Lower lobe of right lung (tissue), 2 donors: ENCODE data around the gene DZIP1L. TPM values are rescaled to one million over a fixed set of nuclear protein-coding genes. Genes with fewer than 3 reads are reported as not detected.

ENCODE experiments used
- ATAC-seq, 2 donors: fragments of 200-7000 bp; cut with Tn5 transposase; one replicate each; pipeline ENCODE4 v1.9.1; 2020 to 2022; ENCODE audit warnings: mild to moderate bottlenecking in 2 of 2, moderate library complexity in 2 of 2
- DNase-seq: peaks from one replicate; pipeline ENCODE4 v3.0.0-alpha.2; 2020
- H3K27ac ChIP-seq: fragments of 200-600 bp; one replicate; pipeline ENCODE4 v1.8.0; 2022
- H3K27me3 ChIP-seq: fragments of 200-600 bp; one replicate; pipeline ENCODE4 v1.8.0; 2022; ENCODE audit warnings: low read depth
- H3K36me3 ChIP-seq: fragments of 200-600 bp; one replicate; pipeline ENCODE4 v1.8.0; 2022; ENCODE audit warnings: mild to moderate bottlenecking
- H3K4me1 ChIP-seq: fragments of 200-600 bp; one replicate; pipeline ENCODE4 v1.8.0; 2022
- H3K4me3 ChIP-seq: fragments of 200-600 bp; one replicate; pipeline ENCODE4 v1.8.0; 2022; ENCODE audit warnings: mild to moderate bottlenecking
- H3K9me3 ChIP-seq: fragments of 200-600 bp; one replicate; pipeline ENCODE4 v1.8.0; 2022
- CTCF ChIP-seq: fragments of 200-600 bp; IDR thresholded peaks from one replicate; pipeline ENCODE4 v1.8.0; 2022; ENCODE audit warnings: antibody characterized with exemption, mild to moderate bottlenecking
- intact Hi-C: fragments of 100-400 bp; cut with DNase I; formaldehyde crosslinking; loops from one replicate; pipeline ENCODE4 v1.11.0; 2022
- total RNA-seq: library from RNA; stranded (reverse); fragmentation: NEBNext Ultra II Directional; extraction: Animal tissue kit (Norgen Biotek cat#: 25700); gene quantifications from one replicate; pipeline ENCODE4 v1.2.1, GENCODE V29; 2021
- donor health status: DM: no; HTN: yes; CAD: no; lungs with severe emphysema.

DZIP1L gene
- total RNA-seq, 1 donor from 2014 or later, result 19.9 TPM

DNA sequence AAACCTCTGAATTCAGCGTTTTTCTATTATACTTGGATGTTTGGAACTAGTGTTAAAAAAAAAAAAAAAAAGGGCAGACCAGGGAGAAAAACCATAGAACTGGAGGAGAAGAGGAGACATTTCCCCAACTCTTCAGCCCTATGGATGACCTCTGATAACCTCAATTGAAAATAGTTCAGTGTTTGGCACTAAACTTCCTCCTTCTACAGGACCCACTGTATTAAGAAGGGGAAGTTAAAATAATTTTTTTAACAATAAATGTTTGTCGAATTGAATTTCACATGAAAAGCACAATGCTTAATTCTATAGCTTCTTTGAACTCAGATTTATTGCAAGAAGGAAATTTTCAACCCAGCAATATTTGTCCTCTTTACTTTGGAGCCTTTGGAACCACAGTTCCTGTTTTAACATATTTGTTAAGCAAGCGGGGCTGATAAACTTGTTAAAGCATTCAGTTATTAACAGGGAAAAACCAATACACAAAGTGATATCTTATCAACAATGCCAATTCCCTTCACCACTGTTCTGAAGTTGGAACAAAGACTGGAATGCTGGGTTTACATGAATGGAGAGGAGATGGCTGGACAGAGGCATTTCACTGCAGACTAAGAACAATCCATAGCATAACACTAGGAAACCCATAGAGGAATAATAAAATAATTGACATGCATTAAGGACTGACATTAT lies 19.9 kb upstream of the DZIP1L start:
- peaks cover 9% of the 10 kb centered on the region for H3K4me1 ChIP-seq
- intact Hi-C loops, result no loop called here
- ATAC-seq, result peak; percentile 56 to 64

DNA sequence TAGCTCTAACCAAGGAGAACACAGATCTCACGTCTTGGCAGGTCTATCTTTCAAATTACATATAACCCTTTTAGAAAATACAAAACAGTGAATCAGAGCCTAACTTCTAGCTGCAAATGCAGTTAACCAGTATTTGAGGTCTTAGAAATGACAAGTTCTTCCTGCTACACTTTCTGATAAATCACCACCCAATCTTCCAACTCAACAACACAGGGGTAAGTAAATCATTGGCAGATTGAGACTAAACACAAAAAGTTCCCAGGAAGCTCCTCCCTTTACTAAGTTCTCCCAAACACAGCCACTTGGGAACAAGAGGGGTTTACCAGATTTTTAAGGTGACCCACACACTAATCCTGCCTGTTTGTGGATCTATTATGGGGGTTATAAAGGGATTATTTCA lies 16.8 kb upstream of the DZIP1L start, which contains the start of gene A4GNT:
TSS of gene A4GNT (minus strand) at position 152 of the 400 bp plus-strand sequence. CDS start 1,134 bp downstream, outside the sequence.
- intact Hi-C loops, result no loop called here
- ATAC-seq (no peak), DNase-seq (no peak)
- TF ChIP-seq CTCF, result no peak
- H3K4me3 ChIP-seq, result no peak within 1 kb of the TSS
- H3K27me3 ChIP-seq, result no peaks in the 10 kb centered on the region
- H3K36me3 ChIP-seq, result no peaks in the 10 kb centered on the region
- H3K4me1 ChIP-seq, result no peaks in the 10 kb centered on the region
- H3K27ac ChIP-seq, result no peak within 1 kb of the TSS
- H3K9me3 ChIP-seq, result no peaks in the 10 kb centered on the region

More for the DNA sequence above, 19.9 kb upstream of the DZIP1L start:
- H3K4me3 ChIP-seq, result no peak overlapping the region
- peak overlapping the region; percentile 27 for H3K27ac ChIP-seq
- no peaks in the 10 kb centered on the region for H3K27me3 ChIP-seq
- H3K36me3 ChIP-seq, result no peaks in the 10 kb centered on the region
- DNase-seq, result no peak
- no peak for TF ChIP-seq CTCF
- no peaks in the 10 kb centered on the region for H3K9me3 ChIP-seq

DNA sequence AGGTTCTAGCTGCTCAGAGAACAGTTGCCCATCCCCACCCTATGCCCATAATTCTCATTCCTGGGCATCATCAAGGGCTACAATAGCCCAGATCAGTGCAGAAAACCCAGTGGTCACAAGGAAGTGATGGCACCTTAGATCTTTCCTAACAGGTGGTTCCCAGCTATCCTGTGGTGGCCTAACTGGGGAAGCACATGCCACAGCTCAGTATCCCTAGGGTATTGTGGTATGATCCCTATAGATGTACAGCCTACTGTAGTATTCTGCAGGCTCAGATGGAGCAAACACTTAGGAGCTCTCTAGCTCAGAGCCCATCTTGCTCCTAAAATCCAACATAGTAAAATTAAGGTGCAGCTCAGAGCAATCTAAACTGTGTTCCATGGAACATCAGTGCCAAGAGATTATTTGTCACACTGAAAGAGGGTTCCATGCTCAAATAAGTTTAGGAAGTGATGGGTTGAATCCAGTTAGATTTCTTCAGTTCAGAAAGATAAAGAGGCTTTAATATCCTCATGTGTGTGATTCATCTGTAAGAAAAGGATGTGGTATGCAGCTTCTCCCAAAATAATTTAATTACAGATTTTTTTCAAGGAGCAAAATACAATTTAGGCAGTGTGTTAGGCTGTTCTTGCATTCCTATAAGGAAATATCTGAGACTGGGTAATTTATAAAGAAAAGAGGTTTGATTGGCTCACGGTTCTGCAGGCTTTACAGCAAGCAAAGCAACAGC lies 12.4 kb upstream of the DZIP1L start:
- Histone ChIP-seq H3K9me3 (no peaks in the 10 kb centered on the region), H3K4me1 (no peaks in the 10 kb centered on the region), H3K4me3 (no peak overlapping the region), H3K27ac (no peak overlapping the region), H3K36me3 (no peaks in the 10 kb centered on the region), H3K27me3 (no peaks in the 10 kb centered on the region)
- no peak for TF ChIP-seq CTCF
- intact Hi-C loops, result no loop called here
- DNase-seq (no peak), ATAC-seq (no peak)

- H3K27me3 ChIP-seq, result no peaks in the 10 kb centered on the region
- H3K4me3 ChIP-seq, result no peak overlapping the region
- intact Hi-C loops, result no loop called here
- H3K36me3 ChIP-seq, result no peaks in the 10 kb centered on the region
- no peaks in the 10 kb centered on the region for H3K9me3 ChIP-seq
- no peaks in the 10 kb centered on the region for H3K4me1 ChIP-seq
- no peak for TF ChIP-seq CTCF
- H3K27ac ChIP-seq, result peak overlapping the region; percentile 60
- DNase-seq, result no peak
- ATAC-seq, result peak; percentile 86 to 90
Measured at GRCh38 chr3:138125548-138126221, 10.3 kb upstream of the DZIP1L start.

- intact Hi-C loops, result no loop called here
- Histone ChIP-seq H3K4me1 (no peaks in the 10 kb centered on the region), H3K27ac (peak overlapping the region; percentile 60), H3K4me3 (peak overlapping the region; percentile 23), H3K9me3 (no peaks in the 10 kb centered on the region), H3K27me3 (no peaks in the 10 kb centered on the region), H3K36me3 (no peaks in the 10 kb centered on the region)
- DNase-seq (peak; percentile 64), ATAC-seq (peak; percentile 62 to 77)
- TF ChIP-seq CTCF, result no peak
Measured at GRCh38 chr3:138124706-138125355, 9.4 kb upstream of the DZIP1L start.
